Superior temporal gyrus (tissue), 1 donor: Measurements from ENCODE around the gene RALBP1.
A peak's percentile ranks its signal among the peaks of the same experiment; 100 is the strongest.
"Not testable (repeated sequence)": the region's sequence is repeated elsewhere in the genome, so short reads cannot be mapped to it uniquely, and the experiment has no call there.

Experiments used
- DNase-seq: peaks from one replicate; pipeline ENCODE4 v3.0.0-alpha.2; 2016; ENCODE audit errors: extremely low spot score

The RALBP1 gene

GRCh38 chr18:9454061-9454703 is 21.1 kb upstream of the RALBP1 start:
- DNase-seq: peak; percentile 35

GRCh38 chr18:9455718-9456511 is 19.4 kb upstream of the RALBP1 start:
- no peak for DNase-seq

GRCh38 chr18:9466127-9466526 is 9.2 kb upstream of the RALBP1 start:
- no peak for DNase-seq

GRCh38 chr18:9466846-9467245 is 8.5 kb upstream of the RALBP1 start:
- no peak for DNase-seq

- no peak for DNase-seq
These were observed 6.3 kb upstream of the RALBP1 start for GRCh38 chr18:9468998-9469397.

DNA sequence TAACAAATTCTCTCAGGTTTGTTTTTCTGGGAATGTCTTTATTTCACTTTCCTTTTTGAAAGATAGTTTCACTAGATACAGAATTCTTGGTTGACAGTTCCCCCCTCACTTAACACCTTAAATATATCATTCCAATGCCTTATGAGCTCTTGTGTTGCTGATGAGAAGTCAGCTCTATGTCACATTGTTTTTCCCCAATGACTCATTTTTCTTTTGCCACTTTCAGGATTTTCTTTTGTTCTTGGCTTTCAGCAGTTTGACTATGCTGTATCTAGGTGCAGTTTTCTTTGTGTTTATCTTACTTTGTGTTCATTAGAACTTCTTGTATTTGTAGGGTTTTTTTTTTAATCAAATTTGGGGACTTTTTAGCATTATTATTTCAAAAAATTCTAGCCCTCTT is 5.6 kb upstream of the RALBP1 start:
- no peak for DNase-seq

DNA sequence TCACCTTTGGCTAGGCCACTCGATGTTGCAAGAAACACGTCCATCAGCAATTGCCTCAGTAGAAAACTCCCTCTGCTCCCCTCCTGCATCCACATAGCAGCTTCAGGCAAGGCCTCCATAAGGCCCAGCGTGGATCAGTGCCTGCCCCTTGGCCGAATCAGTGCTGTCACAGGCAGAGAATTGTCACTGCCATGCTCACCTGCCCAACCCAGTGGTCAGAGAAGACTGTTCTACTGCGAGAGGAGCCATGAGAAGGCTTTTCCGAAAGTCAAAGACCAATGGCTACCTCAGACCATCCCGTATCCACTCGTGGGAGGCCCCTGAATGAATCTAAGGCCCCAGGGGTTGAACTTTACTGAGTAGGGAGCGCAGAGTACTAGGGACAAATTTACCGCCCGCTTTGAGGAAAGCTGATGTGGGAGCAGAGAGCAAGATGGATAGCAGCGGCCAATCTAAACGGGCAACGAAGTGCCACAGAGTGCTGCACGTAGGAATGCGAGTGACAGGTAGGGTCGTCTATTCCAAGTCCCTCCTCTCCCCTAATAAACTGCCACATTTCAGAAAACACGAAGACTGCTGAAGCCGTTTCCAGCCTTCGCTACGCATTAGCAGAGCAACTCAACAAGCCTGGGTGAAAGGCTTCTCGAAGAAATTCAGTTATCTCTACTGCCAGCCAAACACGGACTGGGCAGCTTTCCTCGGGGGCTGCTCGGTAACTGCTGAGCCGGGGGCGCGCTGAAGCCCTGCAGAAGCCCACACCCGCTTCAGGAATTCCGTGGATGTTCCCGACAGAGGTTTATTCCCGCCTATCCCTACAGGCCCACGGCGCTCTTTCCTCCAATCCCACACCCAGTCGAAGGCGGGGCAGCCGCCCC is 968 bp upstream of the RALBP1 start:
- no peak for DNase-seq

DNA sequence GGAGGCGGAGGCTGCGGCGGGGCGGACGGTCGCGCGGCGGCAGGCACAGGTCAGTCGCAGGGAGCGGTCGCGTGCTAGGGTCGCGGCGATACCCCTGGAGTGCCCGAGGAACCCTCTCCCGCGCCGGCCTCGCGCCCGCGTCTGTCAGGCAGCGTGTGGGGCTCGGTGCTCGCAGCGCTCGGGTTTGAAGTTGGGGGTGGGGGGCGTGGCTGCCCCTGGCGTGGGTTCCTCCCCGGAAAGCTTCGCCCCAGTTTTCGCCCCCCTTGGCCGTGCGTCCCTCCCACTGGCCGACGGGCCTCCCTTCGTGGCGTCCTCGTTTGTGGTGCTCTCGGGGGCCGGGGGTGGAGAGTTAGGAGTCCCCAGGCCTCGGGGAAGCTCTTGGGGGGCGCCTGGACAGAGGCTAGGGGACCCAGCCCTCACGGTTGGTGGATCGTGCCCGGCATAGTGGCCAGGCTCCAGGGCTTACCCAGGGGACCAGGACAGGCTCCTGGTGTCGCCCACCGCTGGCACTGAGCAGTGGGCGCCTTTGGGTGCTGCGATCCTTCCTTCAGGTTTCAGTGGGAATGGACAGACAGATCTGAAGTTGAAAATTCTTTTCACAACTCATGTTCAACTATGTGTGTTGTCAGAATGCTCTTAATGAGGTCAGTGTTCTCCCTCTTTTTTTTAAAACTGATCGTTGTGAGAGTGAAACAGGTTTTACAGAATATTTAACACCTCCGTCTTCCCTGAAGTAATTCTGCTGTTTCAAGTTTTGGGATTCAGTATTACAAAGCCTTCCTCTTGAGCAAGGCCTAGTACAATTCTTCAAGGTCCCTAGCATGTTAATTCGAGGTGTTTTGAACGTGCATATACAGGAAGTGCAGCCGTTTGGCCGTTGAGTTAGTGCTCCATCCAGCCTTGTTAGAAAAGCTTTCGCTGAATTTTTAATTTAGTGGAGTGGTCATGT is 604 bp downstream of the RALBP1 start:
- peak; percentile 26 for DNase-seq

DNA sequence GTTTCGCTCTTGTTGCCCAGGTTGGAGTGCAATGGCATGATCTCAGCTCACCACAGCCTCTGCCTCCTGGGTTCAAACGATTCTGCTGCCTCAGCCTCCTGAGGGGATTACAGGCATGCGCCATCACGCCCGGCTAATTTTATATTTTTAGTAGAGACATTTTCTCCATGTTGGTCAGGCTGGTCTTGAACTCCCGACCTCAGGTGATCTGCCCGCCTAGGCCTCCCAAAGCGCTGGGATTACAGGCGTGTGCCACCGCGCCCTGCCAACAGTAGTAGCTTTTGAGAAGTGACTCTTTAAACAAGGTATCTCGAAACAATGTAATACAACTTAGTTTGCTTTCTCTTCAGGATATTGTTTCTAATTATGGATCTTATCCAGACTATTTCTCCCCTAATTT is 1.6 kb downstream of the RALBP1 start:
- not testable (repeated sequence) for DNase-seq

DNA sequence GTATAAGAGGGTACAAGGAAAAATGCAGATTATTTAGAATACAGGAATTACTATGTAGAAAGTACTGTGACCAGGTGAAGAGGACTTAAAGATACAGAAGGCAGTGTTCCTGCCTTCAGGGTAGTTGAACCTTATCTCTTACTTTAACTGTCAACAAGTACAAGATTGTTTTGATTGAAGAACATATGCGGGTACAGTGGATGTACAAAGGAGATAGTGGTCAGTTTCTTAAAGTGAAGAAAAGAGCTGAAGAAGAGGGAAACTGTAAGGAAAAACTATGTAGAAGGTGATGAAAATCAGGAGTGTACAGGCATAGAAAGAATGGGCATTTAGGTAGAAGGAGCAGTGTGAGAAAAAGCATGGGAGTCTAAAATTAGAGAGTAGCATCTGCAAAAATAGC is 2.2 kb downstream of the RALBP1 start:
- DNase-seq: no peak

- DNase-seq: no peak
These were observed 3.2 kb downstream of the RALBP1 start for GRCh38 chr18:9478545-9478944.

GRCh38 chr18:9482790-9483189 is 7.5 kb downstream of the RALBP1 start:
- DNase-seq: no peak

DNA sequence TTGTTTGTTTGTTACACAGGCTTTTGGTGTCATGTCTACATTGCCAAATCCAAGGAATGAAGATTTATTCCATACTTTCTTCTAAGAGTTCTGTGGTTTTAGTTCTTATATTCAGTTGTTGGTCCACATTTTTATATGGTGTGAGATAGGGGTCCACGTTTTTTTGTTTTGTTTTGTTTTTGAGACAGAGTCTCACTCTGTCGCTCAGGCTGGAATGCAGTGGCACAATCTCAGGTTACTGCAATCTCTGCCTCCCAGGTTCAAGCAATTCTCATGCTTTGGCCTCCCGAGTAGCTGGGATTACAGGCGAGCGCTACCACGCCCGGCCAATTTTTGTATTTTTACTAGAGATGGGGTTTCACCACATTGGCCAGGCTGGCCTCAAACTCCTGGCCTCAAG is 8.2 kb downstream of the RALBP1 start:
- DNase-seq: no peak

GRCh38 chr18:9484856-9485255 is 9.5 kb downstream of the RALBP1 start:
- not testable (repeated sequence) for DNase-seq

GRCh38 chr18:9488538-9488937 is 13.2 kb downstream of the RALBP1 start:
- DNase-seq: no peak

- DNase-seq: no peak
These were observed 19.5 kb downstream of the RALBP1 start for GRCh38 chr18:9494778-9495331.

DNA sequence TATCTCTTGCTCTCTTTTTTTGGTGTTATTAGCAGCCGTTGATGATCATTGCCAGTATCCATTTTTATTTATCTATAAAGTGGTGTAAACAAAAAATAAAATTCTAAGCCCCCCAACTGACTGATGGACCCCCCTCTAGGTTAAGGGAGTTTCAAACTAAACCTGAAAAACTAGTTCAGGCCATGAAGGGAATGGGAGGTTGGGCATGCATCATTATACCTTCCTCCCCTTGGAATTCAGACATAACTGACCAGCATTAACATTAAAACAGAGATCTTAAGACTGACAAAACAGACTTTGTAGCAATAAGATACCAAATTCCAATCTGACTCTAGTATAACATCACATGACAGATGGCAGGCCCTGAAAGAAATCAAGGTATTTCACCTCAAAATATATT is 20.2 kb downstream of the RALBP1 start:
- DNase-seq: no peak

GRCh38 chr18:9495916-9496705 is 20.8 kb downstream of the RALBP1 start:
- DNase-seq: no peak

GRCh38 chr18:9506046-9506792 is 30.9 kb downstream of the RALBP1 start:
- DNase-seq: no peak
